Measurements from ENCODE around the gene ZBTB7C.

Gene ZBTB7C

DNA sequence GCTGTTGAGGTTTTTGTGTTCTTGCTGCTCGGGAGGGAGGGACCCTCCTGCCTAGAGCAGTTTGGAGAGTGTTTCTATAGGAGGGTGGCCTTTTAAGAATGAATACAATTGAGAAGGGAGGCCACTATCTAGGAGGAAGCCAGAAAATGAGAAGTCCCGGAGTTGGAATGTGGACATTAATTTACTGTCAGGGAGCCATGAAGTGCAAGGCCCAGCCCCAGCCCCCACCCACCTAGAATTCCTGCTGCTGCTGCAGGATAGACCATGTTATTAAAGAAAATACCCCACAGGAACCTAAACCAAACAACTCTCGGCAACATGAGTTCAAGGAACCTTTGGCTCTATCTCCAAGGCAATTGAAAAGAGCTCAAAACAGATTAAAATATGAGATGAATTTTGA, 46.0 kb downstream of the ZBTB7C start:
- TF ChIP-seq, protein P1, sequence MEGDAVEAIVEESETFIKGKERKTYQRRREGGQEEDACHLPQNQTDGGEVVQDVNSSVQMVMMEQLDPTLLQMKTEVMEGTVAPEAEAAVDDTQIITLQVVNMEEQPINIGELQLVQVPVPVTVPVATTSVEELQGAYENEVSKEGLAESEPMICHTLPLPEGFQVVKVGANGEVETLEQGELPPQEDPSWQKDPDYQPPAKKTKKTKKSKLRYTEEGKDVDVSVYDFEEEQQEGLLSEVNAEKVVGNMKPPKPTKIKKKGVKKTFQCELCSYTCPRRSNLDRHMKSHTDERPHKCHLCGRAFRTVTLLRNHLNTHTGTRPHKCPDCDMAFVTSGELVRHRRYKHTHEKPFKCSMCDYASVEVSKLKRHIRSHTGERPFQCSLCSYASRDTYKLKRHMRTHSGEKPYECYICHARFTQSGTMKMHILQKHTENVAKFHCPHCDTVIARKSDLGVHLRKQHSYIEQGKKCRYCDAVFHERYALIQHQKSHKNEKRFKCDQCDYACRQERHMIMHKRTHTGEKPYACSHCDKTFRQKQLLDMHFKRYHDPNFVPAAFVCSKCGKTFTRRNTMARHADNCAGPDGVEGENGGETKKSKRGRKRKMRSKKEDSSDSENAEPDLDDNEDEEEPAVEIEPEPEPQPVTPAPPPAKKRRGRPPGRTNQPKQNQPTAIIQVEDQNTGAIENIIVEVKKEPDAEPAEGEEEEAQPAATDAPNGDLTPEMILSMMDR (IDR thresholded peaks at IDR 0.05; ENCODE audit: insufficient read depth, low read depth, low read length, missing control alignments): no peak
- no peak for DNase-seq (ENCODE audit: low read depth)
- no peak overlapping the region for H3K4me3 ChIP-seq (ENCODE audit: low read length)

DNA sequence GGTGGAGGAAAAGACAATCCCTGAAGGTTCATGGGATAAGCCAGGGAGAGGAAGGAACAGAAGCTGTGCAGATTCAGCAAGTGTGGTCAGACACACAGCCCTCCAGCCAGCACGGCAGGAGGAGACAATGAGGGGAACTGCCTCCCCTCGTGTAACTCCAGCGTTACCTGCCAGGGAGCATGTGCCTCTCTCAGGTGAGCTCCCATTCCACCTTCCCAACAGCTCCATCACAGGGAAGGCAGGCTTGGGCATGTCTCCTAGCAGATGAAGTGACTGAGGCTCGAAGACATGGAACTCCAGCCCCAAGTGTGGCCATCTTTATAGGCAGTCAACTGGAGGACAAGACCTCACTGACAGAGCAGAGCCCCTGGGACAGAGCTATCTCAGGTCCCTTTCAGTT, 47.4 kb downstream of the ZBTB7C start:
- TF ChIP-seq, protein P1 (IDR thresholded peaks at IDR 0.05; ENCODE audit: insufficient read depth, low read depth, low read length, missing control alignments): no peak

DNA sequence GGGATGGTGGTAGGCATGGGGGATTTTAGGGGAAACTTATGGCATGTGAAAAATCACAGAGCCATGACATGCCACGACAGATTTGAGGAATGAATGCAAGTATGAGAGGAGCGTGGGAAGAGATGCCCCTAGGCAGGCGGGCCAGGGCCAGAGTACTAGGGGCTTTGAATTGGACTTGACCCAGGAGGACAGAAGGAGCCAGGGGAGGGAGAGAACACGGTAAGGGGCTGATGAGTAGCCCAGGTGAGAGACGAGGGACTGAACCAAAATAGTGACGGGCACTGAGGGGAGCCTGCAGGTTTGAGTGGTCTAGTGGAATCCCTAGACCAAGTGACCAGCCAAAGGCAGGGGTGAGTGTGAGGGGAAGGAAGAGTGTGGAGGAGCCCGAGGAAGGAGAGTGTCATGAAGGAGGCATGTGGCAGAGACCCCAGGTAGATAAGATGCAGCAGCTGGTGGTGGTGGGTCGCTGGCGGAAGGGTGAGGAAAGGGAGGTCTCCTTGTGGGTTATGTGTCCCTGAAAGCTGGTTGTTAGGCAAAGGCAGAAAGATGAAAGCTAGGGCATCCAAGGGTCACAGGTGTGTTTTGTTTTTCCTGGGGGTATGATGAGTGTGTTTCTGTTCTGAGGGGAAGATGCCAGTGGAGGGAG, 48.7 kb downstream of the ZBTB7C start:
- H3K4me3 ChIP-seq (ENCODE audit: low read length): no peak overlapping the region
- TF ChIP-seq, protein P1 (IDR thresholded peaks at IDR 0.05; ENCODE audit: insufficient read depth, low read depth, low read length, missing control alignments): no peak
- DNase-seq (ENCODE audit: low read depth): no peak

More for the DNA sequence above, 47.4 kb downstream of the ZBTB7C start:
- peak; percentile 34 for DNase-seq (ENCODE audit: low read depth)
- H3K4me3 ChIP-seq (ENCODE audit: low read length): no peak overlapping the region

DNA sequence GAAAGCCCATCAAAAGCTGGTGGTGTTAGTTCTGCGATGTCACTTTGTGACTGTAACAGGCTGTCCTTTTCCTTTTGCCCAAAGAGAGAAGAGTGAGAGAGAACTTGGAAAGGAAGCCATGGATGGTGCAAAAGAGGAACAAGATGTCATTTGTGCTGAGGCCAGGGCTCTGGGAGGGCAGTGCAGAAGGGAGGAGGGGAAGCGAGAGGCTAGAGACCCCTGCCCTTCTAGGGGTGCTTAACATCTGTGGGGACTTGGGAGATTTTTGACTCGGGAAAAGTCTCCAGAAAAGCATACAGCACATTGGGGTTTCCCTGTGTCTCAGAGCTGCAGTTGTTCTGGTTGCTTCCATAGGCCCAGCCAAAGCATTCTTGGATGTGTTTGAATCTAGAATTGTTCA, 49.6 kb downstream of the ZBTB7C start:
- no peak overlapping the region for H3K4me3 ChIP-seq (ENCODE audit: low read length)
- TF ChIP-seq, protein P1 (IDR thresholded peaks at IDR 0.05; ENCODE audit: insufficient read depth, low read depth, low read length, missing control alignments): no peak
- no peak for DNase-seq (ENCODE audit: low read depth)

DNA sequence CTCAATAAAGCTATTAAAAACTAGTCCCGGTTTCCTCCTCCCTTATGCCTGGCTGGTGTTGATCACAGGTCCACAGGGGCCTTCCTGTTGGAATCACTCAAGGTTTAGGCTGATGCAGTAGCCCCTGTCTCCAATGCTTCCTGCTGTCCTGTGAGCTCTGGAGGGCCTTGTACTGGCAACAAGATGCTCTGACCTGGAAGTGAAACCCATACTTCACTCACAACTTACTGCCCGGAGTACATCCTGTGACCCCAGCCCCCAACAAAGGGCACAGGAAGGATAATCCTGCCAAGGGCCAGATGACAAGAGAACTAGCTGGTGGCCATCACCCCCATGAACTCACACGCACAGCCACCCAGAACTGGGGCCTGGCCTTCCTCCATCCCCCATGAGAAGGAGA, 50.3 kb downstream of the ZBTB7C start:
- no peak for DNase-seq (ENCODE audit: low read depth)
- H3K4me3 ChIP-seq (ENCODE audit: low read length): no peak overlapping the region
- TF ChIP-seq, protein P1 (IDR thresholded peaks at IDR 0.05; ENCODE audit: insufficient read depth, low read depth, low read length, missing control alignments): no peak

DNA sequence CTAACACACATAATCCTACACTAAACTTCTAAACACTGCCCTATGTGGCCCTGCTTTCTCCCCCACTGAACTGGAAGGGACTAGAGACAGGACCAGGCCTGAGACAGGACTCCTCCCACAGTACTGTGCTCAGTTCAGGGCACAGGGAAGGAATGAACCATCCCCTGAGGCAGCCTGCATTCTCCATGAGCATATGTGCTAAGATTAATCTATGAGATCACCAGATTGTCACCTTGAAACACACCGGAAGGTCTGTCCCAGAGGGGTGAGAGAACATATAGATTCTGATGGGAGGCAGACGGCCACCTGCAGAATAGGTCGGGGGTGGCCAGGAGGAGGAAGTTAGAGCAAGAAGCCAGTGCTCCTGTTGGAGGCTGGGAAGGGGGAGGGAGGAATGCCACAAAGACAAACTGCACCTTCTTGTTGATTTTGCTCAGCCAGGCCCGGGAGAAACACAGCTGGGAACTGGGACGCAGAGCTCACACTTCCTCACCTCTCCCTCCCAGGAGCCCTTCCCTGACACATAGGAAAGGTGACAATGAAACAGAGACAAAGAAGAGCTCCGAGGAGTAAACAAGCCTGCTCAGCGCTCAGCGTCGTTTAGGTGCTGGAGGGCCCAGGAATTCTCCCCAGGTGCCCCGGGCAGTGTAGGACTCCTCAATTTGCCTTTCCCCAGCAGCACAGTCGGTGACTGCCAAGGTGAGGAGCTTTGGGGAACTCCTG, 52.1 kb downstream of the ZBTB7C start:
- no peak overlapping the region for H3K4me3 ChIP-seq (ENCODE audit: low read length)
- peak; percentile 74 for DNase-seq (ENCODE audit: low read depth)
- TF ChIP-seq, protein P1 (IDR thresholded peaks at IDR 0.05; ENCODE audit: insufficient read depth, low read depth, low read length, missing control alignments): no peak
